HG03135 (cell line): ENCODE data around the gene BEX3.
"Not testable (repeated sequence)": the region's sequence is repeated elsewhere in the genome, so short reads cannot be mapped to it uniquely, and the experiment has no call there.

ENCODE experiments used
- ATAC-seq: cut with Tn5 transposase; IDR thresholded peaks from one replicate; pipeline ENCODE4 v1.9.1; 2021; ENCODE audit warnings: mild to moderate bottlenecking, moderate library complexity; ENCODE audit not compliant: unreplicated experiment

BEX3 gene

GRCh38 chrX:103376118-103376978 lies at the start of gene BEX3:
Gene BEX3 (plus strand): TSS chrX:103376538. CDS start chrX:103377522, 984 bp downstream.
- ATAC-seq, result no peak

- ATAC-seq, result no peak
Observed at GRCh38 chrX:103329991-103330390, 46.3 kb upstream of the BEX3 start, which contains the start of gene TCEAL7. Gene TCEAL7 (plus strand): TSS chrX:103330239. CDS start chrX:103331404, 1,165 bp downstream.

GRCh38 chrX:103330681-103331288 lies 45.6 kb upstream of the BEX3 start:
- ATAC-seq, result no peak

- no peak for ATAC-seq
Observed at GRCh38 chrX:103338663-103339062, 37.7 kb upstream of the BEX3 start.

GRCh38 chrX:103343105-103343504 lies 33.2 kb upstream of the BEX3 start:
- peak; percentile 62 for ATAC-seq

GRCh38 chrX:103344606-103345005 lies 31.7 kb upstream of the BEX3 start:
- no peak for ATAC-seq

GRCh38 chrX:103347682-103348397 lies 28.5 kb upstream of the BEX3 start:
- ATAC-seq, result no peak

GRCh38 chrX:103356130-103356798 lies 20.1 kb upstream of the BEX3 start, which contains the start of gene TCEAL9:
Gene TCEAL9 (plus strand): TSS chrX:103356506. CDS start chrX:103357685, 1,179 bp downstream.
- no peak for ATAC-seq

- no peak for ATAC-seq
Observed at GRCh38 chrX:103356858-103357257, 19.5 kb upstream of the BEX3 start.

GRCh38 chrX:103357871-103358270 lies 18.5 kb upstream of the BEX3 start:
- no peak for ATAC-seq

- not testable (repeated sequence) for ATAC-seq
Observed at GRCh38 chrX:103359605-103360004, 16.7 kb upstream of the BEX3 start.

GRCh38 chrX:103360092-103360491 lies 16.2 kb upstream of the BEX3 start:
- no peak for ATAC-seq

GRCh38 chrX:103360916-103361315 lies 15.4 kb upstream of the BEX3 start:
- ATAC-seq, result no peak

GRCh38 chrX:103361798-103362197 lies 14.5 kb upstream of the BEX3 start:
- ATAC-seq, result no peak

GRCh38 chrX:103362474-103362873 lies 13.9 kb upstream of the BEX3 start:
- ATAC-seq, result no peak

GRCh38 chrX:103363046-103363445 lies 13.3 kb upstream of the BEX3 start:
- no peak for ATAC-seq

GRCh38 chrX:103367502-103367901 lies 8.8 kb upstream of the BEX3 start:
- no peak for ATAC-seq

- ATAC-seq, result no peak
Observed at GRCh38 chrX:103369479-103369878, 6.9 kb upstream of the BEX3 start.

GRCh38 chrX:103372886-103373285 lies 3.5 kb upstream of the BEX3 start:
- no peak for ATAC-seq

- ATAC-seq, result no peak
Observed at GRCh38 chrX:103373581-103373980, 2.8 kb upstream of the BEX3 start.

GRCh38 chrX:103376979-103377324 lies 614 bp downstream of the BEX3 start:
- no peak for ATAC-seq
